HepG2 (cell line): ENCODE results near the gene ZKSCAN3. TPM values are rescaled to one million over a fixed set of nuclear protein-coding genes. Genes with fewer than 3 reads are reported as not detected.

Experiments
- ASH2L ChIP-seq: fragments of 300-600, 200-600 bp; sonication (generic); IDR thresholded peaks from 2 replicates; pipeline ENCODE4 v1.7.0; 2017; ENCODE audit warnings: low read depth, mild to moderate bottlenecking, moderate library complexity, mixed read lengths, low read length; ENCODE audit not compliant: insufficient read length
- CEBPG ChIP-seq: IDR thresholded peaks from 2 replicates; pipeline ENCODE4 v1.6.1; 2016
- HOXA3 ChIP-seq: sonication (generic); formaldehyde crosslinking; IDR thresholded peaks from 2 replicates; pipeline ENCODE4 v1.5.0; 2020; ENCODE audit warnings: missing genetic modification reagents
- HOXA5 ChIP-seq: sonication (generic); formaldehyde crosslinking; IDR thresholded peaks from 2 replicates; pipeline ENCODE4 v1.4.0; 2020; ENCODE audit warnings: missing genetic modification reagents
- KDM1A ChIP-seq: IDR thresholded peaks from 2 replicates; pipeline ENCODE4 v1.6.1; 2016; ENCODE audit warnings: missing compliant biosample characterization
- NFYB ChIP-seq: sonication (generic); formaldehyde crosslinking; IDR thresholded peaks from 2 replicates; pipeline ENCODE4 v1.4.0; 2020; ENCODE audit warnings: missing genetic modification reagents
- RFX3 ChIP-seq: IDR thresholded peaks from 2 replicates; pipeline ENCODE4 v1.6.1; 2016; ENCODE audit warnings: missing biosample characterization, missing genetic modification reagents
- SPEN ChIP-seq: sonication (generic); formaldehyde crosslinking; IDR thresholded peaks from 2 replicates; pipeline ENCODE4 v1.5.1; 2020; ENCODE audit warnings: low read depth, mild to moderate bottlenecking, missing genetic modification reagents
- STAG1 ChIP-seq: sonication (generic); formaldehyde crosslinking; IDR thresholded peaks from 2 replicates; pipeline ENCODE4 v1.4.0; 2020; ENCODE audit warnings: missing genetic modification reagents
- ZNF564 ChIP-seq: sonication (generic); formaldehyde crosslinking; IDR thresholded peaks from 2 replicates; pipeline ENCODE4 v1.8.1; 2023; ENCODE audit warnings: mild to moderate bottlenecking, missing genetic modification reagents
- polyA plus RNA-seq, 8 experiments: library from polyadenylated mRNA; depleted of rRNA in 3 of 8; stranded (reverse) in 7 of 8; unstranded in 1 of 8; fragments of >200 nt; fragmentation: Illumina TruSeq in 4 of 8; extraction: Trizol in 4 of 8; gene quantifications; 2 replicates each; pipeline versions ENCODE4 v1.2.1 to v1.2.3, GENCODE V29; 2011 to 2016; ENCODE audit warnings: low read depth in 4 of 8, missing spikeins in 1 of 8, mixed read lengths in 1 of 8; ENCODE audit not compliant: insufficient read depth in 1 of 8
- total RNA-seq, 5 experiments: library from RNA; depleted of rRNA; stranded (reverse); fragments of >200 nt; fragmentation: Illumina TruSeq; extraction: Trizol; gene quantifications; 2 replicates each; pipeline ENCODE4 v1.2.3, GENCODE V29; 2016; ENCODE audit warnings: low read depth in 1 of 5
- TF ChIP-seq, protein P1 (sequence below): IDR thresholded peaks from 2 replicates; pipeline ENCODE4 v1.6.1; 2012; ENCODE audit warnings: low read length, improper control_type of control experiment
- TF ChIP-seq, protein P2 (sequence below): sonication (generic); formaldehyde crosslinking; IDR thresholded peaks from 2 replicates; pipeline ENCODE4 v1.8.0; 2022; ENCODE audit warnings: missing genetic modification reagents, mild to moderate bottlenecking, inconsistent platforms, borderline replicate concordance
- TF ChIP-seq, protein P3 (sequence below): sonication (generic); formaldehyde crosslinking; IDR thresholded peaks from 2 replicates; pipeline ENCODE4 v1.8.0; 2022; ENCODE audit warnings: mild to moderate bottlenecking, missing genetic modification reagents; ENCODE audit not compliant: insufficient replicate concordance
- TF ChIP-seq, protein P4 (sequence below): sonication (generic); formaldehyde crosslinking; IDR thresholded peaks from 2 replicates; pipeline ENCODE4 v1.5.1; 2020; ENCODE audit warnings: missing genetic modification reagents, mild to moderate bottlenecking, borderline replicate concordance
- TF ChIP-seq, protein P5 (sequence below): sonication (generic); formaldehyde crosslinking; IDR thresholded peaks from 2 replicates; pipeline ENCODE4 v1.4.0; 2020; ENCODE audit warnings: missing genetic modification reagents, borderline replicate concordance

The ZKSCAN3 gene
- total and polyA plus RNA-seq, 2 of the 13 experiments (the other 11 are each of a cell fraction or from before 2014, with no cell fraction given), result 3.3 to 7.4 TPM

DNA sequence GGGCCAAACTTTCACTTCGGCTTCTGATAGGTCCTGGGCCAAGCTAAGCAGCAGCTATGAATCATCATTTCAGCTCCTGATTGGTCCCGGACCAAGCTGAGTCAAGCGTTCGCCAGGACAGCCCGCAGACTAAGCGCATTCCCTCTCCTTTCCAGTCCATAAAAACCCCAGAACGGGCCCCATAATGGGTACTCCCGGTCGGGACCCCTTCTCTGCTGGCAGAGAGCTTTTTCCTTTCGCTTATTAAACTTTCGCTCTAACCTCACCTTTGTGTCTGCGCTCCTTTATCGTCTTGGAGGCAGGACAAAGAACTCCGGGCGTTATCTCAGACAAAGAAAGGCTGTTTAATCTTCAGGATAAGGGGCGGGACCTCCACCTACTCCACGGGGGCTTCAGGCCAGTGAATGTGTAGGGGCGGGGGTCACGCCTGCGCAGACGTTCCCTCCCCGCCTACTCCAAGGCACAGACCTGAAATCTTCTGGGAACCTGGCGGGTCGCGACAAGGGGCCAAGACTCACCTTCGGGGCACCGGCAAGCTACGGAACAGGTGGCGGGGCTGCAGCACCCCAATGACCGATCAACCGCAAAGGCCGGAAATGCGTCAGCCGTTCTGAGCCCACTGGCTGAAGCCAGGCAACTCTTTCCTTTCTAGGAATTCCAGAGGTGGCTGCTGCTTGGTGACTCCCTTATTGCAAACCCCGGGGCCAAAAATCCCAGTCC, 14.0 kb upstream of the ZKSCAN3 start, which contains the start of gene ZSCAN31 (continued):
- TF ChIP-seq, protein P1, sequence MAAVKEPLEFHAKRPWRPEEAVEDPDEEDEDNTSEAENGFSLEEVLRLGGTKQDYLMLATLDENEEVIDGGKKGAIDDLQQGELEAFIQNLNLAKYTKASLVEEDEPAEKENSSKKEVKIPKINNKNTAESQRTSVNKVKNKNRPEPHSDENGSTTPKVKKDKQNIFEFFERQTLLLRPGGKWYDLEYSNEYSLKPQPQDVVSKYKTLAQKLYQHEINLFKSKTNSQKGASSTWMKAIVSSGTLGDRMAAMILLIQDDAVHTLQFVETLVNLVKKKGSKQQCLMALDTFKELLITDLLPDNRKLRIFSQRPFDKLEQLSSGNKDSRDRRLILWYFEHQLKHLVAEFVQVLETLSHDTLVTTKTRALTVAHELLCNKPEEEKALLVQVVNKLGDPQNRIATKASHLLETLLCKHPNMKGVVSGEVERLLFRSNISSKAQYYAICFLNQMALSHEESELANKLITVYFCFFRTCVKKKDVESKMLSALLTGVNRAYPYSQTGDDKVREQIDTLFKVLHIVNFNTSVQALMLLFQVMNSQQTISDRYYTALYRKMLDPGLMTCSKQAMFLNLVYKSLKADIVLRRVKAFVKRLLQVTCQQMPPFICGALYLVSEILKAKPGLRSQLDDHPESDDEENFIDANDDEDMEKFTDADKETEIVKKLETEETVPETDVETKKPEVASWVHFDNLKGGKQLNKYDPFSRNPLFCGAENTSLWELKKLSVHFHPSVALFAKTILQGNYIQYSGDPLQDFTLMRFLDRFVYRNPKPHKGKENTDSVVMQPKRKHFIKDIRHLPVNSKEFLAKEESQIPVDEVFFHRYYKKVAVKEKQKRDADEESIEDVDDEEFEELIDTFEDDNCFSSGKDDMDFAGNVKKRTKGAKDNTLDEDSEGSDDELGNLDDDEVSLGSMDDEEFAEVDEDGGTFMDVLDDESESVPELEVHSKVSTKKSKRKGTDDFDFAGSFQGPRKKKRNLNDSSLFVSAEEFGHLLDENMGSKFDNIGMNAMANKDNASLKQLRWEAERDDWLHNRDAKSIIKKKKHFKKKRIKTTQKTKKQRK, result no peak
- TF ChIP-seq, protein P2, sequence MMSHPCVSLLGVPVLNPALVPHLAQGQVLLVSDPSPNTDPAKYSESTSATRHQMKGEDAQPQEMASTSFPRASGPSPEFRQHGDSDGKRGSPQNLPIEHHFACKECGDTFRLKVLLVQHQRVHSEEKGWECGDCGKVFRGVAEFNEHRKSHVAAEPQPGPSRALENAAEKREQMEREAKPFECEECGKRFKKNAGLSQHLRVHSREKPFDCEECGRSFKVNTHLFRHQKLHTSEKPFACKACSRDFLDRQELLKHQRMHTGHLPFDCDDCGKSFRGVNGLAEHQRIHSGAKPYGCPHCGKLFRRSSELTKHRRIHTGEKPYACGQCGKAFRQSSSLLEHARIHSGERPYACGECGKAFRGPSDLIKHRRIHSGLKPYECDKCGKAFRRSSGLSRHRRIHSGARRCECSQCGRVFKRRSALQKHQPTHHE (CRISPR knock-in tag), result no peak; the same call in 1 of the 2 replicates
- TF ChIP-seq, protein P3, sequence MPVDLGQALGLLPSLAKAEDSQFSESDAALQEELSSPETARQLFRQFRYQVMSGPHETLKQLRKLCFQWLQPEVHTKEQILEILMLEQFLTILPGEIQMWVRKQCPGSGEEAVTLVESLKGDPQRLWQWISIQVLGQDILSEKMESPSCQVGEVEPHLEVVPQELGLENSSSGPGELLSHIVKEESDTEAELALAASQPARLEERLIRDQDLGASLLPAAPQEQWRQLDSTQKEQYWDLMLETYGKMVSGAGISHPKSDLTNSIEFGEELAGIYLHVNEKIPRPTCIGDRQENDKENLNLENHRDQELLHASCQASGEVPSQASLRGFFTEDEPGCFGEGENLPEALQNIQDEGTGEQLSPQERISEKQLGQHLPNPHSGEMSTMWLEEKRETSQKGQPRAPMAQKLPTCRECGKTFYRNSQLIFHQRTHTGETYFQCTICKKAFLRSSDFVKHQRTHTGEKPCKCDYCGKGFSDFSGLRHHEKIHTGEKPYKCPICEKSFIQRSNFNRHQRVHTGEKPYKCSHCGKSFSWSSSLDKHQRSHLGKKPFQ, result peak; percentile 86
- TF ChIP-seq, protein P4, sequence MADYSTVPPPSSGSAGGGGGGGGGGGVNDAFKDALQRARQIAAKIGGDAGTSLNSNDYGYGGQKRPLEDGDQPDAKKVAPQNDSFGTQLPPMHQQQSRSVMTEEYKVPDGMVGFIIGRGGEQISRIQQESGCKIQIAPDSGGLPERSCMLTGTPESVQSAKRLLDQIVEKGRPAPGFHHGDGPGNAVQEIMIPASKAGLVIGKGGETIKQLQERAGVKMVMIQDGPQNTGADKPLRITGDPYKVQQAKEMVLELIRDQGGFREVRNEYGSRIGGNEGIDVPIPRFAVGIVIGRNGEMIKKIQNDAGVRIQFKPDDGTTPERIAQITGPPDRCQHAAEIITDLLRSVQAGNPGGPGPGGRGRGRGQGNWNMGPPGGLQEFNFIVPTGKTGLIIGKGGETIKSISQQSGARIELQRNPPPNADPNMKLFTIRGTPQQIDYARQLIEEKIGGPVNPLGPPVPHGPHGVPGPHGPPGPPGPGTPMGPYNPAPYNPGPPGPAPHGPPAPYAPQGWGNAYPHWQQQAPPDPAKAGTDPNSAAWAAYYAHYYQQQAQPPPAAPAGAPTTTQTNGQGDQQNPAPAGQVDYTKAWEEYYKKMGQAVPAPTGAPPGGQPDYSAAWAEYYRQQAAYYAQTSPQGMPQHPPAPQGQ, result no peak
- TF ChIP-seq SPEN (peak; percentile 34; the same call in 1 of the 2 replicates), KDM1A (CRISPR knock-in tag) (no peak), HOXA5 (CRISPR knock-in tag) (peak; percentile 87), ASH2L (peak; percentile 80), HOXA3 (CRISPR knock-in tag) (peak; percentile 79), NFYB (CRISPR knock-in tag) (peak; percentile 87), ZNF564 (CRISPR knock-in tag) (peak; percentile 52; the same call in 1 of the 2 replicates), RFX3 (CRISPR knock-in tag) (no peak), STAG1 (CRISPR knock-in tag) (peak; percentile 24; the same call in 1 of the 2 replicates), CEBPG (CRISPR knock-in tag) (no peak)
- TF ChIP-seq, protein P5, sequence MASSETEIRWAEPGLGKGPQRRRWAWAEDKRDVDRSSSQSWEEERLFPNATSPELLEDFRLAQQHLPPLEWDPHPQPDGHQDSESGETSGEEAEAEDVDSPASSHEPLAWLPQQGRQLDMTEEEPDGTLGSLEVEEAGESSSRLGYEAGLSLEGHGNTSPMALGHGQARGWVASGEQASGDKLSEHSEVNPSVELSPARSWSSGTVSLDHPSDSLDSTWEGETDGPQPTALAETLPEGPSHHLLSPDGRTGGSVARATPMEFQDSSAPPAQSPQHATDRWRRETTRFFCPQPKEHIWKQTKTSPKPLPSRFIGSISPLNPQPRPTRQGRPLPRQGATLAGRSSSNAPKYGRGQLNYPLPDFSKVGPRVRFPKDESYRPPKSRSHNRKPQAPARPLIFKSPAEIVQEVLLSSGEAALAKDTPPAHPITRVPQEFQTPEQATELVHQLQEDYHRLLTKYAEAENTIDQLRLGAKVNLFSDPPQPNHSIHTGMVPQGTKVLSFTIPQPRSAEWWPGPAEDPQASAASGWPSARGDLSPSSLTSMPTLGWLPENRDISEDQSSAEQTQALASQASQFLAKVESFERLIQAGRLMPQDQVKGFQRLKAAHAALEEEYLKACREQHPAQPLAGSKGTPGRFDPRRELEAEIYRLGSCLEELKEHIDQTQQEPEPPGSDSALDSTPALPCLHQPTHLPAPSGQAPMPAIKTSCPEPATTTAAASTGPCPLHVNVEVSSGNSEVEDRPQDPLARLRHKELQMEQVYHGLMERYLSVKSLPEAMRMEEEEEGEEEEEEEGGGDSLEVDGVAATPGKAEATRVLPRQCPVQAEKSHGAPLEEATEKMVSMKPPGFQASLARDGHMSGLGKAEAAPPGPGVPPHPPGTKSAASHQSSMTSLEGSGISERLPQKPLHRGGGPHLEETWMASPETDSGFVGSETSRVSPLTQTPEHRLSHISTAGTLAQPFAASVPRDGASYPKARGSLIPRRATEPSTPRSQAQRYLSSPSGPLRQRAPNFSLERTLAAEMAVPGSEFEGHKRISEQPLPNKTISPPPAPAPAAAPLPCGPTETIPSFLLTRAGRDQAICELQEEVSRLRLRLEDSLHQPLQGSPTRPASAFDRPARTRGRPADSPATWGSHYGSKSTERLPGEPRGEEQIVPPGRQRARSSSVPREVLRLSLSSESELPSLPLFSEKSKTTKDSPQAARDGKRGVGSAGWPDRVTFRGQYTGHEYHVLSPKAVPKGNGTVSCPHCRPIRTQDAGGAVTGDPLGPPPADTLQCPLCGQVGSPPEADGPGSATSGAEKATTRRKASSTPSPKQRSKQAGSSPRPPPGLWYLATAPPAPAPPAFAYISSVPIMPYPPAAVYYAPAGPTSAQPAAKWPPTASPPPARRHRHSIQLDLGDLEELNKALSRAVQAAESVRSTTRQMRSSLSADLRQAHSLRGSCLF, result peak; percentile 73; the same call in 1 of the 2 replicates
